ENCODE measurements around the gene NRCAM. TPM values are rescaled to one million over a fixed set of nuclear protein-coding genes. Genes with fewer than 3 reads are reported as not detected.
"Not testable (repeated sequence)": the region's sequence is repeated elsewhere in the genome, so short reads cannot be mapped to it uniquely, and the experiment has no call there.

NRCAM gene
- total RNA-seq, 1 donor from 2014 or later, result 13.6 TPM

DNA sequence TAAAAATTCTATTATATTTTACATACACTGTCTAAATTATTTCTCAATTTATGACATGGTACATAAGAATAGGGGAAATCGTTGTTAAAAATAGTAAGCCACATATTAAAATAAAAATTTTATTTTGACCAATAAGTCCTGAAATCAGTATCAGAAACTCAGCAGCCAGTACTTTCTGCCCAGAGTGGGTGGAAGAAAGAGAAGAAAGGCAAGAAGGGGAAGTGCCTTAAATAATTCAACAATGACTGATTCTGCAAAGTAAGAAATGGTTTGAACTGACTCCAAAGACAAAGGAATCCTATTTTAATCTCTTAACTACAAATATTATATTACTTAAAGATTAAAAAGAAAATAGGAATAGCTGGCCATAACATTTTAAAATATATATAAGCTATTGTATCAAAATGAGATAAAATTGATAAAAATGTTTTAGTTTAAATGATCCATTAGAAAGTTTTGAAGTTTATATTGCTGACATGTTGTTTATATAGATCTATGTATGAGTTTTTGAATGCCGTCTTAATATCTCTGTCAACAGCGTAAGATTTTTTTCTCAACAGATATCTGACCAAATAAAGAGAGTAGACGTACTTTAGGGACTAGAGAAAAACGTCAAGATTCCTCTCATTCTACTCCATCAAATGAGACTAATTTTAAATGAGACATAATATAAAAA, 30.2 kb upstream of the NRCAM start:
- no peaks in the 10 kb centered on the region for H3K27me3 ChIP-seq (ENCODE audit: control insufficient read depth in 3 of 3, insufficient read depth in 3 of 3, low read length in 3 of 3)
- peaks cover 2 to 35% (median 12%) of the 10 kb centered on the region in 3 donors for H3K36me3 ChIP-seq (ENCODE audit: control insufficient read depth in 3 of 3, insufficient read depth in 3 of 3, low read length in 3 of 3)
- no peak overlapping the region for H3K9ac ChIP-seq (ENCODE audit: low read depth in 1 of 3, low read length in 3 of 3)
- no peaks in the 10 kb centered on the region for H3K4me1 ChIP-seq (ENCODE audit: control insufficient read depth in 3 of 3, insufficient read depth in 3 of 3, low read length in 3 of 3)
- no peaks in the 10 kb centered on the region for H3K9me3 ChIP-seq (ENCODE audit: control insufficient read depth in 3 of 3, low read length in 3 of 3)
- no peak overlapping the region for H3K4me3 ChIP-seq (ENCODE audit: low read length in 3 of 3)
- H3K27ac ChIP-seq (ENCODE audit: low read depth, low read length), result no peak overlapping the region

DNA sequence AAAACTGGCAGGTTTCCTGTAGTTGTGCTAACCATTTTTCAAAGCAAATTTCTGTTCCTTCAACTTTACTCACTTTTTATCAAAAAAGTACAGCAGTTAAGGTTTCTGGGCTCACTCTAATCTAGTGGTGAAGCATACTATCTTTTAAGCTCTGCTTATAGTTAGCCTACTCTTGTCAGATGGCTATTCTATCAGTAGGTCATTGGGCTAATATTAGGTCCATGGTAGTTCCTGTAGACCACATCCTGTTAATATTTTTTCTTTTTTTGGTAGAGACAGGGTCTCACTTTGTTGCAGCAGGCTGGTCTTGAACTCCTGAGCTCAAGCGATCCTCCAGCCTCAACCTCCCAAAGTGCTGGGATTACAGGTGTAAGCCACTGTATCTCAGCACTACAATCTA, 27.9 kb upstream of the NRCAM start:
- Histone ChIP-seq H3K27ac (ENCODE audit: low read depth, low read length) (no peak overlapping the region), H3K4me3 (ENCODE audit: low read length in 3 of 3) (no peak overlapping the region), H3K27me3 (ENCODE audit: control insufficient read depth in 3 of 3, insufficient read depth in 3 of 3, low read length in 3 of 3) (no peaks in the 10 kb centered on the region), H3K36me3 (ENCODE audit: control insufficient read depth in 3 of 3, insufficient read depth in 3 of 3, low read length in 3 of 3) (peaks cover 2 to 27% (median 16%) of the 10 kb centered on the region in 3 donors), H3K9me3 (ENCODE audit: control insufficient read depth in 3 of 3, low read length in 3 of 3) (no peaks in the 10 kb centered on the region), H3K4me1 (ENCODE audit: control insufficient read depth in 3 of 3, insufficient read depth in 3 of 3, low read length in 3 of 3) (no peaks in the 10 kb centered on the region), H3K9ac (ENCODE audit: low read depth in 1 of 3, low read length in 3 of 3) (no peak overlapping the region)

DNA sequence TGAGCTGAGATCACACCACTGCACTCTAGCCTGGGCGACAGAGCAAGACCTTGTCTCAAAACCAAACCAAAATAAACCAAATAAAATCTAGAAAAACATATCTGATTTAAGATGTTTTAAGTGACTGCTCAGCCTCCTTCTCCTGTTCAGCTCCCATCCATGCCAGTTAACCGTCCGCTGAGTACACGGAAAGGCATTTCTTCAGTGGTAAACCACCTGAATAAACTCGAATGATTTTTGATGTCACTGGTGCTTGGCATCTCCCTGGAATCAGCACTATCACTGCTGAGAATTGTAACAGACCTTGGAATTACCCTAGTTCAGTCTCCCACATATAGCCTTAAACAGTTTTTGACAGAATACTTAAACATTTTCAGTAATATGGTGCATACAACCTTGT, 24.1 kb upstream of the NRCAM start:
- Histone ChIP-seq H3K9ac (ENCODE audit: low read depth in 1 of 3, low read length in 3 of 3) (no peak overlapping the region), H3K36me3 (ENCODE audit: control insufficient read depth in 3 of 3, insufficient read depth in 3 of 3, low read length in 3 of 3) (peaks cover 6 to 40% (median 19%) of the 10 kb centered on the region in 3 donors), H3K27ac (ENCODE audit: low read depth, low read length) (no peak overlapping the region), H3K9me3 (ENCODE audit: control insufficient read depth in 3 of 3, low read length in 3 of 3) (no peaks in the 10 kb centered on the region), H3K27me3 (ENCODE audit: control insufficient read depth in 3 of 3, insufficient read depth in 3 of 3, low read length in 3 of 3) (no peaks in the 10 kb centered on the region), H3K4me3 (ENCODE audit: low read length in 3 of 3) (no peak overlapping the region), H3K4me1 (ENCODE audit: control insufficient read depth in 3 of 3, insufficient read depth in 3 of 3, low read length in 3 of 3) (no peaks in the 10 kb centered on the region)

DNA sequence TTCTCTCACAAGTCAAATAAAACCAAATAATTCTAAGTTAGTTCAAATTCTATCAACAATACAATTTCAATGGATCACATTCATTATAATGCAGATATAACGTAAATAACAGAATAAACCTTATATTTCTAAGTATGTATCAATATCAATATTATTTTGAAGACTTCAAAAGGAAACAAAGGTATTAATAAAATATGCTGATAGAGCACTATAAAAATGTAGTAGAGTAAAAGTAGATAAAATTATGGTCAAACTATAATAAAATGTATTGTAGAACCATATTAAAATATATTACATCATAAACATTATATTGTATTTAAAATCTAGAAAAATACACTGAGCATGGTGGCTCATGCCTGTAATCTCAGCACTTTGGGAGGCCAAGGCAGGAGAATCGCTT, 23.5 kb upstream of the NRCAM start:
- Histone ChIP-seq H3K4me3 (ENCODE audit: low read length in 3 of 3) (no peak overlapping the region), H3K9me3 (ENCODE audit: control insufficient read depth in 3 of 3, low read length in 3 of 3) (no peaks in the 10 kb centered on the region), H3K4me1 (ENCODE audit: control insufficient read depth in 3 of 3, insufficient read depth in 3 of 3, low read length in 3 of 3) (no peaks in the 10 kb centered on the region), H3K27ac (ENCODE audit: low read depth, low read length) (no peak overlapping the region), H3K9ac (ENCODE audit: low read depth in 1 of 3, low read length in 3 of 3) (no peak overlapping the region), H3K27me3 (ENCODE audit: control insufficient read depth in 3 of 3, insufficient read depth in 3 of 3, low read length in 3 of 3) (no peaks in the 10 kb centered on the region), H3K36me3 (ENCODE audit: control insufficient read depth in 3 of 3, insufficient read depth in 3 of 3, low read length in 3 of 3) (peaks cover 6 to 40% (median 19%) of the 10 kb centered on the region in 3 donors)

DNA sequence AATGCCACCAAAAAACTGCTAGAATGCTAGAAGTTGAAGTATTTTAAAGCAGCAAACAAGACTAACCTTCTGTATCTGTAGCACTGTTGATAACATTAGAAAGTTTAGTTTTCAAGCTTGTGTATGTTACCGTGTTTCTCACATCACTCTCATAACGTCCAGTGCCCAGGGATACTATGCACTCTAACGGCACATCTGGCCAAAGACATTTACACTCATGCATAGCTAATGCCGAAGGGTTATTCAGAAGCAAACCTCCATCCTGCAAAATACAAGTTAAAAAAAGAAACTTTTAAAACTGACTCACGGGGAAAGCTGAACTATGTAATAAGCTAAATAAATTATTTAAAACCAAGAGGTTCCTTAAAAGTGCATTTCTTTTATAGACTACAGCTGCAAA, 22.9 kb upstream of the NRCAM start:
- Histone ChIP-seq H3K9ac (ENCODE audit: low read depth in 1 of 3, low read length in 3 of 3) (no peak overlapping the region), H3K4me3 (ENCODE audit: low read length in 3 of 3) (no peak overlapping the region), H3K36me3 (ENCODE audit: control insufficient read depth in 3 of 3, insufficient read depth in 3 of 3, low read length in 3 of 3) (peaks cover 6 to 34% (median 19%) of the 10 kb centered on the region in 3 donors), H3K4me1 (ENCODE audit: control insufficient read depth in 3 of 3, insufficient read depth in 3 of 3, low read length in 3 of 3) (no peaks in the 10 kb centered on the region), H3K27ac (ENCODE audit: low read depth, low read length) (no peak overlapping the region), H3K9me3 (ENCODE audit: control insufficient read depth in 3 of 3, low read length in 3 of 3) (no peaks in the 10 kb centered on the region), H3K27me3 (ENCODE audit: control insufficient read depth in 3 of 3, insufficient read depth in 3 of 3, low read length in 3 of 3) (no peaks in the 10 kb centered on the region)

DNA sequence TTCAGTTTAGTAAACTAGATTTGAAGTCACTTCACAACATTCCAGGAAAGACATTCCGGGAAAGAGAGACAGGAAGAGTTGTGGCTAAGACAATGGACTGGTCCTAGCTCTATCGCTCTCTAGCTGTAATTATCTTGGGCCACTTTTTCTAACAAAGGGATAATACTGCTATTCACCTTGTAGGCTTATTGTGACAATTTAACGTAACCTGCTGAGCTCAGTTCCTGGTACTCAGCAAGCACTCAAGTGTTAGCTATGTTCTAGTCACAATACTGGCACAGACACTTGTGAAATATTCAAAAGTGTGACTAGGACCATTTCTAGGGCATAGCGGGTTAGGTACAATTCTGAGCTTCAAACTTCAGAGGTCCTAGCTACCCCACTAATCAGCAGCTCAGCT, 12.0 kb upstream of the NRCAM start:
- no peak overlapping the region for H3K9ac ChIP-seq (ENCODE audit: low read depth in 1 of 3, low read length in 3 of 3)
- no peaks in the 10 kb centered on the region for H3K27me3 ChIP-seq (ENCODE audit: control insufficient read depth in 3 of 3, insufficient read depth in 3 of 3, low read length in 3 of 3)
- no peak overlapping the region for H3K27ac ChIP-seq (ENCODE audit: low read depth, low read length)
- H3K4me1 ChIP-seq (ENCODE audit: control insufficient read depth in 3 of 3, insufficient read depth in 3 of 3, low read length in 3 of 3), result no peaks in the 10 kb centered on the region
- H3K9me3 ChIP-seq (ENCODE audit: control insufficient read depth in 3 of 3, low read length in 3 of 3), result no peaks in the 10 kb centered on the region
- no peaks in the 10 kb centered on the region for H3K36me3 ChIP-seq (ENCODE audit: control insufficient read depth in 3 of 3, insufficient read depth in 3 of 3, low read length in 3 of 3)
- H3K4me3 ChIP-seq (ENCODE audit: low read length in 3 of 3), result no peak overlapping the region

DNA sequence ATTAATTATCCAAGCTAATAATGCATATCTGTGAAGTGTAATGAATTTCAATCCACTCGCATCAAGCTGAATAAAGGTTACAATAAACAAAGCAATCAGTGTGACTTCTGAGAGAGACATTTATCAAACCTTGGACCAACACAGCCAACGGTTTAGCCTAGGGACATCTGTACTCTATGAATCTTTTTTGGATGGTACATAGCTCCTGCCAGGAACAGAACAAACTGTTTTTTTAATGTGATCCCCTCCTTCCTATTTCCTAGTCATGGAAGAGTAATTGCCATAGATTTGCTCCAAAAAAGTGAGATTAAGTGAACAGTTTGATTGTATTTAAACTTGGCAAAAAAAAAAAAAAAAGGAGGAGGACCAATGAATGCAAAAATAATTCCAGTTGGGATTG, 11.2 kb upstream of the NRCAM start:
- no peaks in the 10 kb centered on the region for H3K9me3 ChIP-seq (ENCODE audit: control insufficient read depth in 3 of 3, low read length in 3 of 3)
- H3K27me3 ChIP-seq (ENCODE audit: control insufficient read depth in 3 of 3, insufficient read depth in 3 of 3, low read length in 3 of 3), result no peaks in the 10 kb centered on the region
- H3K9ac ChIP-seq (ENCODE audit: low read depth in 1 of 3, low read length in 3 of 3), result no peak overlapping the region
- H3K4me3 ChIP-seq (ENCODE audit: low read length in 3 of 3), result no peak overlapping the region
- no peak overlapping the region for H3K27ac ChIP-seq (ENCODE audit: low read depth, low read length)
- no peaks in the 10 kb centered on the region for H3K36me3 ChIP-seq (ENCODE audit: control insufficient read depth in 3 of 3, insufficient read depth in 3 of 3, low read length in 3 of 3)
- no peaks in the 10 kb centered on the region for H3K4me1 ChIP-seq (ENCODE audit: control insufficient read depth in 3 of 3, insufficient read depth in 3 of 3, low read length in 3 of 3)

DNA sequence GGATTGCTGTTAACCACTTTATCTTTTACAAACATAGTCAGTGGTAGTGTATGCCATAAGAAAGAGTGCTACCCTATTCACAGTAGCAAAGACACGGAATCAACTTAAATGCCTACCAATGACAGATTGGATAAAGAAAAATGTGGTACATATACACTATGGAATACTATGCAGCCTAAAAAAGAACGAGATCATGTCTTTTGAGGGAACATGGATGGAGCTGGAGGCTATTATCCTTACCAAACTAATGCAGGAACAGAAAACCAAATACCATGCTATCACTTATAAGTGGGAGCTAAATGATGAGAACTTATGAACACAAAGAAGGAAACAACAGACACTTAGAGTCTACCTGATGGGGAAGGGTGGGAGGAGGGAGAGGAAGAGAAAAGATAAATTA, 10.1 kb upstream of the NRCAM start:
- not testable (repeated sequence) for H3K27ac ChIP-seq (ENCODE audit: low read depth, low read length); H3K27me3 ChIP-seq (ENCODE audit: control insufficient read depth in 3 of 3, insufficient read depth in 3 of 3, low read length in 3 of 3); H3K4me1 ChIP-seq (ENCODE audit: control insufficient read depth in 3 of 3, insufficient read depth in 3 of 3, low read length in 3 of 3); H3K36me3 ChIP-seq (ENCODE audit: control insufficient read depth in 3 of 3, insufficient read depth in 3 of 3, low read length in 3 of 3); H3K9me3 ChIP-seq (ENCODE audit: control insufficient read depth in 3 of 3, low read length in 3 of 3); H3K9ac ChIP-seq (ENCODE audit: low read depth in 1 of 3, low read length in 3 of 3); H3K4me3 ChIP-seq (ENCODE audit: low read length in 3 of 3)

DNA sequence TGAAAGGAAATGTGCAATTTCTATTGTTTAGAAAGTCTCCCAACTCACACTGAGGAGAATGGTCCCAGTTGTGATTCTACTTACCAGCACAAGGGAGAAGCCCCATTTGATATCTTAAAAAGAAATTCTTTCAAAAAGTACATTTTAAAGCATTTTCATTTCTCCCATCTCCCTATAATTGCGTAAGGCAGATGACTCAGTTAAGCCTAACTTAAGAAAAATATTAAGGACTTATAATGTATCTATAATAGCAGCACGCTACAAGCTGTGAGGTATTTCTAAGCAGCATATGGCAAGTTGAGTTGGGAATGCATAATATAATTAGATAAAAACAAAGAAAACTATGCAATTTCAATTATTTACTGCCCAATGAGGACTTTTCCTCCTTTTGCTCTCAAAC, 8.5 kb upstream of the NRCAM start:
- H3K27me3 ChIP-seq (ENCODE audit: control insufficient read depth in 3 of 3, insufficient read depth in 3 of 3, low read length in 3 of 3), result peaks cover 0 to 7% (median 0%) of the 10 kb centered on the region in 3 donors
- H3K27ac ChIP-seq (ENCODE audit: low read depth, low read length), result no peak overlapping the region
- no peaks in the 10 kb centered on the region for H3K9me3 ChIP-seq (ENCODE audit: control insufficient read depth in 3 of 3, low read length in 3 of 3)
- no peak overlapping the region for H3K9ac ChIP-seq (ENCODE audit: low read depth in 1 of 3, low read length in 3 of 3)
- no peaks in the 10 kb centered on the region for H3K36me3 ChIP-seq (ENCODE audit: control insufficient read depth in 3 of 3, insufficient read depth in 3 of 3, low read length in 3 of 3)
- H3K4me3 ChIP-seq (ENCODE audit: low read length in 3 of 3), result no peak overlapping the region
- H3K4me1 ChIP-seq (ENCODE audit: control insufficient read depth in 3 of 3, insufficient read depth in 3 of 3, low read length in 3 of 3), result no peaks in the 10 kb centered on the region

DNA sequence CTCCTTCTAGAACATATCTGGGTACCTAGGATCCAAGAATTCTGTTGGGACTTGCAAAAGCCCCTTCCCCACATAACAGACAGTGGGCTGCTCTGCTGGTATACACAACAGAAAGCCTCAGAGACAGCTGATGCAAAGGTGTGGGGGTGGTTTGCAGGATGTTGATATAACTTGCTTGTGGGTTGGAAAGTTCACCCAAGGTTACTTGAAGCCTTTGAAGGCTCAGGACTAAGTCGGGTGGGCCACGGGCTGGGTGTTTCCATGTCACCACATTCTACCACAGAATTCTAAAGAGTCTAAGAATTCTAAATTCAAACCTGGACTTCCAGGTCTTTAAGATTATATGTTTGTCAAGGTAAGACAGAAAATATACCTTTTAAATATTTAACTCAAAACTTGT, 7.4 kb upstream of the NRCAM start:
- Histone ChIP-seq H3K27ac (ENCODE audit: low read depth, low read length) (no peak overlapping the region), H3K36me3 (ENCODE audit: control insufficient read depth in 3 of 3, insufficient read depth in 3 of 3, low read length in 3 of 3) (no peaks in the 10 kb centered on the region), H3K9me3 (ENCODE audit: control insufficient read depth in 3 of 3, low read length in 3 of 3) (no peaks in the 10 kb centered on the region), H3K27me3 (ENCODE audit: control insufficient read depth in 3 of 3, insufficient read depth in 3 of 3, low read length in 3 of 3) (peaks cover 0 to 10% (median under 1%) of the 10 kb centered on the region in 3 donors), H3K4me1 (ENCODE audit: control insufficient read depth in 3 of 3, insufficient read depth in 3 of 3, low read length in 3 of 3) (no peaks in the 10 kb centered on the region), H3K4me3 (ENCODE audit: low read length in 3 of 3) (no peak overlapping the region), H3K9ac (ENCODE audit: low read depth in 1 of 3, low read length in 3 of 3) (no peak overlapping the region)
